Motor neuron (in vitro differentiated cells): ENCODE results near the gene GAPT. TPM values are rescaled to one million over a fixed set of nuclear protein-coding genes. Genes with fewer than 3 reads are reported as not detected.
A peak's percentile ranks its signal among the peaks of the same experiment; 100 is the strongest.

ENCODE experiments used
- ATAC-seq, 8 experiments: fragments of 200-7000 bp; cut with Tn5 transposase; replicated peaks in 6 of 8; 2 replicates each; pipeline ENCODE4 v1.8.0; 2021; ENCODE audit warnings: mild to moderate bottlenecking in 8 of 8, moderate library complexity in 8 of 8
- H3K27ac ChIP-seq, 2 donors: fragments of 250-450 bp; sonication (Bioruptor Pico); 2 replicates each; pipeline ENCODE4 v1.9.0; 2021; ENCODE audit warnings: antibody characterized with exemption in 2 of 2, mild to moderate bottlenecking in 2 of 2, moderate library complexity in 1 of 2
- H3K4me1 ChIP-seq, 2 donors: fragments of 250-450 bp; sonication (Bioruptor Pico); replicated peaks in 1 of 2; 2 replicates each; pipeline ENCODE4 v1.6.1; 2021; ENCODE audit warnings: antibody characterized with exemption in 2 of 2, mild to moderate bottlenecking in 2 of 2, moderate library complexity in 1 of 2
- H3K4me3 ChIP-seq, 5 donors: fragments of 250-450 bp; sonication (Bioruptor Pico); 2 replicates each; pipeline ENCODE4 v1.9.0; 2021; ENCODE audit warnings: antibody characterized with exemption in 5 of 5, mild to moderate bottlenecking in 5 of 5, moderate library complexity in 4 of 5
- WGBS, 10 experiments: fragments of 450-650 bp; shearing (Covaris generic); methylation state at CpG; one replicate each; pipeline ENCODE4 v1.0.0; 2022; 5-methylcytosine and 5-hydroxymethylcytosine counted together
- in situ Hi-C, 9 experiments: fragments of 400-800 bp; cut with MboI; loops; one replicate each; pipeline ENCODE4 v1.15.0; 2021; ENCODE audit warnings: low sequenced_read_pairs in 9 of 9, low pct_unique_long_range_greater_than_20kb in 2 of 9; ENCODE audit not compliant: unreplicated experiment in 9 of 9
- total RNA-seq, 8 experiments: library from RNA; unstranded; fragments of 300-600 nt; gene quantifications; 2 replicates each; pipeline versions ENCODE4 v1.2.3 to v1.2.4, GENCODE V29; 2022

GAPT gene
- total RNA-seq, 8 experiments from 2014 or later = 0.14 to 0.76 (median 0.21) TPM; not detected in 3

DNA sequence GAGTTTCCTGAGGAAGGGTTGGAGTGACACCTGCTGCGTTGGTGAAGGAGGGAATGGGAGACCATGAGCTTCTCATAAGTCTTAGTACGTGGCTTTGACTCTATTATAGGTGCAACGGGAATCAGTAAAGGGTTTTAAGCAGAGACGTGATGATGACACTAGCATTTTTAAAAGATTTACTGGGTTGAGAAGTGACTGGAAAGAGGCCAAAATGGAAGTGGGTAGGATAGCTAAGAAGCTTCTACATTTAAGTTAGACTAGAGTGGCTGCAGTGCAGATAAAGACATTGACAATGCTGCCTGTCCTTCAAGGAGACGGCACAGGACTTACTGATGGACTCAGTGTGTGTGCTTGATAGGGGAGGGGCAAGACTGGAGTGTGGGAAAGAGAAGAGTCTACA lies 6.2 kb downstream of the GAPT start:
- WGBS, 10 experiments = 37 to 100% (median 80%) methylated on average over 1 to 3 of the region's 5 CpGs; no CpG with 5 or more reads in 1 of the 10 experiments
- ATAC-seq = no peak
- Histone ChIP-seq H3K4me1 (no peaks in the 10 kb centered on the region), H3K27ac (no peak overlapping the region), H3K4me3 (no peak overlapping the region)
- in situ Hi-C loops = loop anchor here in 3 of 9 experiments (25.0 kb wide), 2 partner anchors 340 to 365 kb away; no protein-coding TSS in a partner anchor

DNA sequence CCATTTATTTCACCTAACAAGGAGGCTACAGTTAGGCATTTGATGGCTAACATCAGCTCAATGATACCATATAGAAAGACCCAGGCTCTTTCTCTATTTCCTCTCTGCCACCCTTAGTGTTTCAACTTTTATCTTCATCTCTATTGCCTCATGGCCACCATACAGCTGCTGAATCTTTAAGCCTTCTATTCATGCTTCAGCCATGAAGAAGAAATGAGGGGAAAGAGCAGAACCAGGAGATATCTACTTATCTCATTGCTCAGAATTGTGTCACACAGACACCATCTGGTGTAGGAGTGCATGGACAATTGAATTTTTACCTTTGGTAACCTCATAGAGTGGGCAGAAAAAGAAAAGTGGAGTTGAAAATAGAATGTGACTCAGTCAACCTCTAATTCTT lies 6.7 kb downstream of the GAPT start:
- in situ Hi-C loops = loop anchor here in 3 of 9 experiments (25.0 kb wide), 2 partner anchors 339 to 364 kb away; no protein-coding TSS in a partner anchor
- Histone ChIP-seq H3K27ac (no peak overlapping the region), H3K4me1 (peaks cover 0 to 4% of the 10 kb centered on the region in 2 donors), H3K4me3 (no peak overlapping the region)
- no peak for ATAC-seq

DNA sequence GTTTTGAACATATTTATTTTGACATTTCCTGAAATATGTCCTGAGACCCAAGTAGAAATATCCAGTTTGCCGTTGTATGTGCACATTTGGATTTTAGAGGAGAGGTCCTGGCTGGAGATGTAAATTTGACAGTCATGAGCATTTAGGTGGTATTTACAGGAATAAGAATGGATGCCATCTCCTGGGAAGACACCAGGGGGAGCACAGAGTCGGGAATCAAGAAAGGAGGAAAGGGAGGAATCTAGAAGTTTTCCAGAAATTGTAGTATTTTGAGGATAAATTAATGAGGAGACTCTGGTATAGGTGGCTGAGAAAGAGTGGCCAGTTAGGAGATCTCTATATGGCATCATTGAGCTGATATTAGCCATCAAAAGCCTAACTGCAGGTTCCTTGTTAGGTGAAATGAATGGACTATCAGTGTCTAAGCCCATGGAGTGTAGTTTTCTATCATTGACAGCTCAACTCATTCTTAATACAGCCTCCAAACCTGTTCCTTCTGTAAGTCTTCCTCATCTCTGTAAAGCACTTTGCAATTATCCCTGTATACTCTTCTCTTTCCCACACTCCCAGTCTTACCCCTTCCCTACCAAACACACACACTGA lies 7.2 kb downstream of the GAPT start:
- in situ Hi-C loops = loop anchor here in 3 of 9 experiments (25.0 kb wide), 2 partner anchors 339 to 364 kb away; no protein-coding TSS in a partner anchor
- 0 to 17% (median 0%) methylated on average over 1 to 2 of the region's 2 CpGs; no CpG with 5 or more reads in 1 of the 10 experiments for WGBS, 10 experiments
- Histone ChIP-seq H3K4me3 (no peak overlapping the region), H3K4me1 (peaks cover 0 to 9% of the 10 kb centered on the region in 2 donors), H3K27ac (no peak overlapping the region)
- peak in 3 of 8 experiments; percentile 34 to 52 (median 41) for ATAC-seq

DNA sequence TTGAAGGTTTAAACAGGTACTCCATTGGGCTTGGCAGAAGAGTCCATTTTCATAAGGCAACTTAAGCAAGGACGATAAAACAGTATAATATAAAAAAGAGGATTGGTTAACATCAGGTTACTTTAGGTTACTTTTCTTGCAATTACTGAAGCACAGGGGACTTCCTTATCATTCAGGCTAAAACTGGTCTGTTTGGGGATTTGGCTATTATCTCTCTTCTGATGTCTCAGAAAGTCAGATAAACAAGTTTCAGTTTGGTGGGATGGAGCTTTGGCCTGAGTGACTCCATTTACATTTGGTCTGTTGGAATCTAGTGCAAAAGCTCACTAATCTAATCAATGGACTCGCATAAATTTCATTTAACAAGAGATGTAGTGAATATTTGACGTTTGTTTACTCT lies 8.0 kb downstream of the GAPT start:
- ATAC-seq = no peak
- 19 to 100% (median 80%) methylated on average over 2 to 3 of the region's 3 CpGs for WGBS, 10 experiments
- in situ Hi-C loops = loop anchor here in 3 of 9 experiments (25.0 kb wide), 2 partner anchors 338 to 363 kb away; no protein-coding TSS in a partner anchor
- Histone ChIP-seq H3K27ac (no peak overlapping the region), H3K4me3 (no peak overlapping the region), H3K4me1 (peaks cover 0 to 16% of the 10 kb centered on the region in 2 donors)

DNA sequence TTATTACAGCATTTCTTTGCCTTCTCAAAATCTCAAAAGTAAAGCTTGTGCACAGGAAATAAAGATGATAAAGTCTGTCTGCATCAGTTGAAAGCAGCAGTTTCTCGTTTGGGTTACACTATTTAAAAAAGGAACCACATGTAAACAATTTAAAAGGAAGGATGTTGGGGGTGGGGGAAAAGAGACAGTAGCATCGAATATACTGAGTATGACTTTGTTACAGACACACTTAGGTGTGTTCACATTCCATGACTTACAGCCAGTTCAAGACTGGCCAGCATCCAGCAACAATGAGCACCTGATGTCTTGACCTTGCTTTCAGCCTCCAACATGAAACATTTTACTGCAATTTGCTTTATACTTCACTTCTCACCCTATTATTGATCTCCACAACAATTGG lies 8.7 kb downstream of the GAPT start:
- no peak overlapping the region for H3K27ac ChIP-seq
- in situ Hi-C loops = loop anchor here in 5 of 9 experiments (10.0 to 25.0 kb wide), 3 partner anchors 337 to 362 kb away; no protein-coding TSS in a partner anchor
- peaks cover 0 to 23% of the 10 kb centered on the region in 2 donors for H3K4me1 ChIP-seq
- H3K4me3 ChIP-seq = no peak overlapping the region
- ATAC-seq = no peak
- WGBS, 10 experiments = 0 to 63% (median 50%) methylated on average over 1 to 2 of the region's 2 CpGs

DNA sequence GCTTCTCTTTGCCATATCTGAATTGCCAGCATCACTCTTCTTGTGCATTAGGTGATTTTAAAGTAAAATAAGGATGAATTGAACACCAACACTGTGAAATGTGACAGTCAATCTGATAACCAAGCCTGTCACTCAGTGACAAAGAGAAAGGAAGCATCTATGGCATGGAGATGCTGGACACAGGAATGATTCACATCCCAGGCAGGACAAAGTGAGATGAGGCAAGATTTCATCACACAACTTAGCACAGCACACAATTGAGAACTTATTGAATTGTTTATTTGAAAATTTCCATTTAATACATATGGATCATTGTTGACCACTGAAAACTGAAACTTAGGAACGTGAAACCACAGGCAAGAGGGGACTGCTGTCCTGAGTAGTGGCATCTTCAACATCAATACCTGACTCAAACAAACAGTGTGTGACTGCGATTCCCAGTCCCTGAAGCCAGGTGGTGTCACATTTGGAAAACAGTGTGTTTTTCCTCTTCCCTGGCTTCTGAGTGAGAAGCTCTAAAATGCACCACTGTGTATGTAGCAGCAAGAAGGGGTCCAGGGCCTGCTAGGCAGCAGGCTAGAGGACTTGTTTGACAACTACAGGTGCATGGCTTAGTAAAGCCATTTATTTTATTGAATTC lies 10.7 kb downstream of the GAPT start:
- no peak overlapping the region for H3K27ac ChIP-seq
- H3K4me3 ChIP-seq = no peak overlapping the region
- WGBS, 10 experiments = 0 to 90% (median 64%) methylated on average over 1 to 2 of the region's 2 CpGs; no CpG with 5 or more reads in 4 of the 10 experiments
- peak in 5 of 8 experiments; percentile 64 to 90 (median 72) for ATAC-seq
- in situ Hi-C loops = loop anchor here in 2 of 9 experiments (10.0 to 25.0 kb wide), 2 partner anchors 335 to 343 kb away; no protein-coding TSS in a partner anchor
- peaks cover 0 to 26% of the 10 kb centered on the region in 2 donors for H3K4me1 ChIP-seq

DNA sequence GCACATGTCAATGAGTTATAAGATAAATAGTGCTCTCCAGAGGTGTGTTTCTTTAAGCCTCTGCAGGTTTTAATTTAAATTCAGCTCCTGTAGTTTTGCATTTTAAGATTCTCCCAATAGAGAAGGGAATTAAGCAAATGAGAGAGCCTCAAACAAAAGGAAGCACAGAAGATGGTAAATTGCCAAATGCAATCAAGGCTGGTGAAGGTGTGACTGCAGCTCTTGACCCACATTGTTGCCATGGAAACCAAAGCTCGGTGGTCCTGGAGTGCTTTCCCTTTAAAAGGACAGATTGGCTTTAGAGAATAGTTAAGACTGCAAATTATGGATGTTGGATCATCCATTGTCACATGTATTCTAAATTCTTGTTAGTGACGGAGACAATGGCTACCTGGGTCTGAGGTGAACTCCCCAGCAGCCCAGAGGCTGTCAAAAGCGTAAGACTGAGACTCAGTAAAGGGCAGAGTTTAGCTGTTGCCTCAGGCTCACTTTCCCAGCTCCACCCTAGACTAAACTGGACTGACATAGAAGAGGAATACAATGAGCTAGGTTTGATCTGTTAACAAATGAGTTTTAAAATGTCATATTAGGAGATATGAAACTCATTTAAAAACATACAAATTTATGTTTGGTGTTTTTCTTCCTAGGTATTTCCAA lies 12.3 kb downstream of the GAPT start:
- 0 to 100% (median 48%) methylated on average over 1 to 3 of the region's 3 CpGs; no CpG with 5 or more reads in 3 of the 10 experiments for WGBS, 10 experiments
- peak in 2 of 8 experiments; percentile 44 to 55 for ATAC-seq
- H3K4me3 ChIP-seq = no peak overlapping the region
- H3K27ac ChIP-seq = no peak overlapping the region
- H3K4me1 ChIP-seq = peaks cover 2 to 26% of the 10 kb centered on the region in 2 donors
- in situ Hi-C loops = loop anchor here in 2 of 9 experiments (10.0 to 25.0 kb wide), 2 partner anchors 334 to 341 kb away; no protein-coding TSS in a partner anchor

DNA sequence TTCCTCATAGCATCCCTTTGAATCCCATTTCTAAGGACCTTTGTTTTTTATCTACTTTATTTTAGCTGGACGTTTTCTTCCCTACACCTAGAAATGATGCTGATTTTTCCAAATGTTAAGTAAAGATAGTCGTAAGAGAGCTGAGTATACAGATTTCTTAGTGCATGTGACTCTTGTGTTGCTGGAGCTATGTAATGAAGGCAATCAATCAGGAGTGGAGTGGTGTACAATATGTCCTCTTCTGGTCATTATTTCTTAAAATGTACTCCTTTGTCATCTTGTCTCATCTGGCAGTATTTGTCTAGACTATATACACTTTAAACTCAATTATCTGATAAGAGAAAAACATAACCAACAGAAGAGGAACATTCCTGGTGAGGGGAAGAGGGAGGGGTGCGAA lies 13.5 kb downstream of the GAPT start:
- Histone ChIP-seq H3K4me3 (no peak overlapping the region), H3K27ac (no peak overlapping the region), H3K4me1 (peaks cover 2 to 26% of the 10 kb centered on the region in 2 donors)
- in situ Hi-C loops = loop anchor here in 2 of 9 experiments (10.0 to 25.0 kb wide), 2 partner anchors 333 to 340 kb away; no protein-coding TSS in a partner anchor
- 3 to 86% (median 72%) methylated on average over 1 to 3 of the region's 3 CpGs for WGBS, 10 experiments
- peak in 3 of 8 experiments; percentile 42 to 65 (median 51) for ATAC-seq

DNA sequence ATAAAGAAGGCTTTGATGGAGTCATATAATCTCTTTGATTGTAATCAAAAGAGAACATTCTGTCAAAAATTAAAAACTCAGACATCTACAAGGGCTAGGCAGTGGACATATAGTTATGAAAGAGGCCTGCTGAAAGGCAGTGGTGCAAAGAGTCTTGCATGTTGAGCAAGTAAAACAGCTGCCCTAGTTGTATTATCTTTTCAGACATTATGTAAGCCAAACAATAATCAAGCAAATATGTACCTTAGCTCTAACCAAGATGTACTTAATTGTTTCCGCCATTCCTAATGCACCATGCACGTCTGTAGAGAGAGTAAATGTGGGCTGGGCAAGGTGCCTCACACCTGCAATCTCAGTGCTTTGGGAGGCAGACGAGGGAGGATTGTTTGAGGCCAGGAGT lies 14.3 kb downstream of the GAPT start:
- H3K4me3 ChIP-seq = no peak overlapping the region
- WGBS, 10 experiments = 27 to 86% (median 58%) methylated on average over 2 to 3 of the region's 3 CpGs; no CpG with 5 or more reads in 3 of the 10 experiments
- H3K4me1 ChIP-seq = peaks cover 2 to 26% of the 10 kb centered on the region in 2 donors
- ATAC-seq = no peak
- in situ Hi-C loops = loop anchor here in 2 of 9 experiments (10.0 to 25.0 kb wide), 2 partner anchors 332 to 339 kb away; no protein-coding TSS in a partner anchor
- no peak overlapping the region for H3K27ac ChIP-seq

DNA sequence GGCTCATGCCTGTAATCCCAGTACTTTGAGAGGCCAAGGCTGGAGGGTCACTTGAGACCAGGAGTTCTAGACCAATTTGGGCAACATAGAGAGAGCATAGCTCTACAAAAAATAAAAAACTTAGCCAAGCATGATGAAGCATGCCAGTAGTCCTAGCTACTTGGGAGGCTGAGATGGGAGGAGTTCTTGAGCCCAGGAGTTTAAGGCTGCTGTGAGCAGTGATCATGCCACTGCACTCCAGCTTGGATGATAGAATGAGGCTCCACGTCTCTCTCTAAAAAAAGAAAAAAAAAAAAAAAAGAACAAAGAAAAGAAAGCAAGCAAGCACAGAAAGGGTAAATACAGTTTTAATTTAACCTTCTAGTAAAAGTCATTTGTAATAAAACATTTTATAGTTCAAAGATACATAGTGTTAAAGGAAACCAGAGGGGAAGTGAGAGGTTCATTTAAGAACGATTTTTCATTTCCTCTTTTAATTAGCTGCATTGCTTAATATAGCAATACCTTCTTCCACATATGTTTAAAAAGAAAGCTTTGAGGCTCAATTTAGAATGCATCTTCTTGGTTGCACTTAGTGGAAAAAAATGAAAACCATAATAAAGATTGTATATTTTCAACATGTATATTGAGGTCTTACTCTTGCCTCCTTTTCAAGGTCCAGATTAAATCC lies 14.9 kb downstream of the GAPT start:
- Histone ChIP-seq H3K4me3 (no peak overlapping the region), H3K27ac (no peak overlapping the region), H3K4me1 (peaks cover 2 to 26% of the 10 kb centered on the region in 2 donors)
- WGBS, 10 experiments = 0 to 100% (median 65%) methylated on average over 1 to 2 of the region's 2 CpGs
- ATAC-seq = no peak
- in situ Hi-C loops = loop anchor here in 2 of 9 experiments (10.0 to 25.0 kb wide), 2 partner anchors 331 to 339 kb away; no protein-coding TSS in a partner anchor

DNA sequence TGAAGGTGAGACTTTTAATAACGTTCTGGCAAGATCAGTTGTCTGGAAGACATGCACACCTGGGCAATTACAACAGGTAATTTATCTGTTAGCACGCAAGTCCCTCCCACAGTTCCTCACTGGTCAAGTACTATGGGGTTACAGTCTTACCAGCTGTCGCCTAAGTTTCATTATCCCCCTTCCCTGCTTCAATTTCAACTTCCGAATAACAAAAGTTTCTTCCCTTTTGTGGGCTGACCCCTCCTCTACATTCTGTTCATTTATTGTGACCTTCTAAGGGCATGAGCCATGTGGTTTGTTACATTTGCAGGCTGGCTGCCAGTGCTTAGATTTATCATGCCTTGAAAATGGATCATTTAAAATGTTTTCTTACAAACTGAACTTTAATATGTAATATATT lies 16.5 kb downstream of the GAPT start:
- in situ Hi-C loops = loop anchor here in 2 of 9 experiments (10.0 to 25.0 kb wide), 2 partner anchors 330 to 337 kb away; no protein-coding TSS in a partner anchor
- peaks cover 2 to 23% of the 10 kb centered on the region in 2 donors for H3K4me1 ChIP-seq
- no peak for ATAC-seq
- H3K4me3 ChIP-seq = no peak overlapping the region
- no peak overlapping the region for H3K27ac ChIP-seq
- 7 to 82% (median 60%) methylated on average over 2 to 4 of the region's 4 CpGs; no CpG with 5 or more reads in 2 of the 10 experiments for WGBS, 10 experiments

DNA sequence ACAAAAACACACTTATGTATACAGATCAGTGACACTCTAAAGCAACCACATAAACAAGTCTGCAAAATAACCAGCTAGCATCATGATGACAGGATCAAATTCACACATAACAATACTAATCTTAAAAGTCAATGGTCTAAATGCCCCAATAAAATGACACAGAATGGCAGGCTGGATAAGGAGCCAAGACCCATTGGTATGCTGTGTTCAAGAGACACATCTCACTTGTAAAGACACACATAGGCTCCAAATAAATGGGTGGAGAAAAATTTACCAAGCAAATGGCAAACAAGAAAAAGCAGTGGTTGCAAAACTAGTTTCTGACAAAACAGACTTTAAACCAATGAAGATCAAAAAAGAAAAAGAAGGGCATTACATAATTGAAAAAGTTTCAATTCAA lies 26.0 kb downstream of the GAPT start:
- in situ Hi-C loops = loop anchor here in 1 of 9 experiments (25.0 kb wide), 1 partner anchor 320 kb away; no protein-coding TSS in a partner anchor
- Histone ChIP-seq H3K4me1 (no peaks in the 10 kb centered on the region), H3K27ac (no peak overlapping the region), H3K4me3 (no peak overlapping the region)
- ATAC-seq = no peak
